Mesodermal cell (in vitro differentiated cells): ENCODE results near the gene PTPRO.

ENCODE experiments used
- H3K27ac ChIP-seq: 2 replicates; pipeline ENCODE4 v1.7.0; 2013; ENCODE audit warnings: mild to moderate bottlenecking, low read depth, low read length, moderate library complexity; ENCODE audit not compliant: severe bottlenecking
- H3K36me3 ChIP-seq: 2 replicates; pipeline ENCODE4 v1.7.1; 2013; ENCODE audit warnings: mild to moderate bottlenecking, low read length, moderate library complexity; ENCODE audit not compliant: control insufficient read depth, insufficient read depth
- H3K4me1 ChIP-seq: one replicate; pipeline ENCODE4 v1.7.1; 2013; ENCODE audit warnings: mild to moderate bottlenecking, low read length; ENCODE audit not compliant: insufficient read depth, control insufficient read depth, poor library complexity, severe bottlenecking
- H3K4me3 ChIP-seq: 2 replicates; pipeline ENCODE4 v1.7.0; 2013; ENCODE audit warnings: low read length, control low read depth, mild to moderate bottlenecking; ENCODE audit not compliant: insufficient read depth, poor library complexity, severe bottlenecking; ENCODE audit errors: extremely low read depth
- H3K9me3 ChIP-seq: 2 replicates; pipeline ENCODE4 v1.7.1; 2013; ENCODE audit warnings: mild to moderate bottlenecking, low read length, moderate library complexity; ENCODE audit not compliant: control insufficient read depth
- WGBS, 2 experiments: methylation state at CpG; one replicate each; pipeline ENCODE4 v1.1.5; 2013; ENCODE audit warnings: missing lambda C conversion rate in 2 of 2; ENCODE audit not compliant: insufficient coverage in 2 of 2; 5-methylcytosine and 5-hydroxymethylcytosine counted together

Gene PTPRO

GRCh38 chr12:15346488-15346887, 24.2 kb downstream of the PTPRO start:
- Histone ChIP-seq H3K27ac (no peak overlapping the region), H3K9me3 (no peaks in the 10 kb centered on the region), H3K36me3 (no peaks in the 10 kb centered on the region), H3K4me3 (no peak overlapping the region), H3K4me1 (no peaks in the 10 kb centered on the region)
- 60 to 78% methylated on average over 3 of the region's 3 CpGs for WGBS, 2 experiments

GRCh38 chr12:15350643-15351042, 28.3 kb downstream of the PTPRO start:
- Histone ChIP-seq H3K4me3 (no peak overlapping the region), H3K9me3 (no peaks in the 10 kb centered on the region), H3K36me3 (no peaks in the 10 kb centered on the region), H3K27ac (no peak overlapping the region), H3K4me1 (no peaks in the 10 kb centered on the region)
- no CpG with 5 or more reads among the region's 1 CpG for WGBS, 2 experiments

GRCh38 chr12:15355766-15356165, 33.5 kb downstream of the PTPRO start:
- no peak overlapping the region for H3K27ac ChIP-seq

GRCh38 chr12:15356951-15357364, 34.6 kb downstream of the PTPRO start:
- 60 to 86% methylated on average over 1 of the region's 3 CpGs for WGBS, 2 experiments
- Histone ChIP-seq H3K4me3 (no peak overlapping the region), H3K9me3 (no peaks in the 10 kb centered on the region), H3K36me3 (no peaks in the 10 kb centered on the region), H3K4me1 (no peaks in the 10 kb centered on the region), H3K27ac (no peak overlapping the region)

More at GRCh38 chr12:15355766-15356165, 33.5 kb downstream of the PTPRO start:
- Histone ChIP-seq H3K36me3 (no peaks in the 10 kb centered on the region), H3K9me3 (no peaks in the 10 kb centered on the region), H3K4me1 (no peaks in the 10 kb centered on the region), H3K4me3 (no peak overlapping the region)
- WGBS, 2 experiments = no CpG with 5 or more reads among the region's 2 CpGs

- H3K27ac ChIP-seq = no peak overlapping the region
- 83 to 84% methylated on average over 2 to 3 of the region's 4 CpGs for WGBS, 2 experiments
- H3K4me3 ChIP-seq = no peak overlapping the region
- H3K4me1 ChIP-seq = no peaks in the 10 kb centered on the region
- H3K9me3 ChIP-seq = no peaks in the 10 kb centered on the region
- H3K36me3 ChIP-seq = no peaks in the 10 kb centered on the region
Observed at GRCh38 chr12:15364221-15365160, 42.2 kb downstream of the PTPRO start.

- Histone ChIP-seq H3K27ac (no peak overlapping the region), H3K36me3 (no peaks in the 10 kb centered on the region), H3K4me3 (no peak overlapping the region), H3K4me1 (no peaks in the 10 kb centered on the region), H3K9me3 (no peaks in the 10 kb centered on the region)
- WGBS, 2 experiments = 83 to 89% methylated on average over 1 to 3 of the region's 4 CpGs
Observed at GRCh38 chr12:15368812-15369211, 46.5 kb downstream of the PTPRO start.

GRCh38 chr12:15372352-15372751, 50.0 kb downstream of the PTPRO start:
- H3K4me1 ChIP-seq = no peaks in the 10 kb centered on the region
- no peak overlapping the region for H3K27ac ChIP-seq
- whole genome bisulfite sequencing, 2 experiments = no CpG with 5 or more reads among the region's 2 CpGs
- no peak overlapping the region for H3K4me3 ChIP-seq
- H3K36me3 ChIP-seq = no peaks in the 10 kb centered on the region
- peaks cover 4% of the 10 kb centered on the region for H3K9me3 ChIP-seq

GRCh38 chr12:15387772-15388171, 65.5 kb downstream of the PTPRO start:
- no peaks in the 10 kb centered on the region for H3K36me3 ChIP-seq
- no CpG with 5 or more reads among the region's 1 CpG for WGBS, 2 experiments

GRCh38 chr12:15389561-15389960, 67.3 kb downstream of the PTPRO start:
- H3K9me3 ChIP-seq = no peaks in the 10 kb centered on the region
- no peaks in the 10 kb centered on the region for H3K36me3 ChIP-seq
- no peak overlapping the region for H3K4me3 ChIP-seq
- H3K4me1 ChIP-seq = no peaks in the 10 kb centered on the region
- no peak overlapping the region for H3K27ac ChIP-seq
- 60% methylated on average over 1 of the region's 1 CpG; no CpG with 5 or more reads in 1 of the 2 experiments for WGBS, 2 experiments

More at GRCh38 chr12:15387772-15388171, 65.5 kb downstream of the PTPRO start:
- H3K27ac ChIP-seq = no peak overlapping the region
- no peaks in the 10 kb centered on the region for H3K4me1 ChIP-seq
- no peak overlapping the region for H3K4me3 ChIP-seq
- no peaks in the 10 kb centered on the region for H3K9me3 ChIP-seq

- no peak overlapping the region for H3K4me3 ChIP-seq
- no peaks in the 10 kb centered on the region for H3K36me3 ChIP-seq
- no peaks in the 10 kb centered on the region for H3K9me3 ChIP-seq
- no peaks in the 10 kb centered on the region for H3K4me1 ChIP-seq
- H3K27ac ChIP-seq = no peak overlapping the region
- WGBS, 2 experiments = no CpG with 5 or more reads among the region's 1 CpG
Observed at GRCh38 chr12:15393037-15393436, 70.7 kb downstream of the PTPRO start.

- Histone ChIP-seq H3K9me3 (no peaks in the 10 kb centered on the region), H3K4me3 (no peak overlapping the region), H3K27ac (no peak overlapping the region), H3K4me1 (no peaks in the 10 kb centered on the region), H3K36me3 (no peaks in the 10 kb centered on the region)
Observed at GRCh38 chr12:15393995-15394394, 71.7 kb downstream of the PTPRO start.
